ENCODE results near the gene ANKRD18B. TPM values are rescaled to one million over a fixed set of nuclear protein-coding genes. Genes with fewer than 3 reads are reported as not detected.
A peak's percentile ranks its signal among the peaks of the same experiment; 100 is the strongest.
"Not testable (repeated sequence)": the region's sequence is repeated elsewhere in the genome, so short reads cannot be mapped to it uniquely, and the experiment has no call there.

ANKRD18B gene
- total RNA-seq, 1 experiment from 2014 or later = 12.6 TPM

GRCh38 chr9:33533958-33534357 is 9.9 kb downstream of the ANKRD18B start:
- not testable (repeated sequence) for DNase-seq (ENCODE audit: low spot score)

GRCh38 chr9:33535541-33535940 is 11.5 kb downstream of the ANKRD18B start:
- no peak for DNase-seq (ENCODE audit: low spot score)

GRCh38 chr9:33543463-33543862 is 19.4 kb downstream of the ANKRD18B start:
- not testable (repeated sequence) for DNase-seq (ENCODE audit: low spot score)

GRCh38 chr9:33545715-33546114 is 21.7 kb downstream of the ANKRD18B start:
- not testable (repeated sequence) for DNase-seq (ENCODE audit: low spot score)

- DNase-seq (ENCODE audit: low spot score) = not testable (repeated sequence)
Measured at GRCh38 chr9:33548816-33549215, 24.8 kb downstream of the ANKRD18B start.

GRCh38 chr9:33549418-33549817 is 25.4 kb downstream of the ANKRD18B start:
- DNase-seq (ENCODE audit: low spot score) = not testable (repeated sequence)

- not testable (repeated sequence) for DNase-seq (ENCODE audit: low spot score)
Measured at GRCh38 chr9:33551183-33551582, 27.1 kb downstream of the ANKRD18B start.

- DNase-seq (ENCODE audit: low spot score) = not testable (repeated sequence)
Measured at GRCh38 chr9:33552315-33552725, 28.3 kb downstream of the ANKRD18B start.

GRCh38 chr9:33560217-33560616 is 36.2 kb downstream of the ANKRD18B start:
- DNase-seq (ENCODE audit: low spot score) = peak; percentile 11

- not testable (repeated sequence) for DNase-seq (ENCODE audit: low spot score)
Measured at GRCh38 chr9:33562196-33562595, 38.1 kb downstream of the ANKRD18B start.

GRCh38 chr9:33567776-33568175 is 43.7 kb downstream of the ANKRD18B start:
- DNase-seq (ENCODE audit: low spot score) = not testable (repeated sequence)

GRCh38 chr9:33577786-33578185 is 53.7 kb downstream of the ANKRD18B start:
- not testable (repeated sequence) for DNase-seq (ENCODE audit: low spot score)

- DNase-seq (ENCODE audit: low spot score) = not testable (repeated sequence)
Measured at GRCh38 chr9:33579996-33580395, 55.9 kb downstream of the ANKRD18B start.

- not testable (repeated sequence) for DNase-seq (ENCODE audit: low spot score)
Measured at GRCh38 chr9:33582686-33583085, 58.6 kb downstream of the ANKRD18B start.

GRCh38 chr9:33586128-33586527 is 62.1 kb downstream of the ANKRD18B start:
- not testable (repeated sequence) for DNase-seq (ENCODE audit: low spot score)

- DNase-seq (ENCODE audit: low spot score) = not testable (repeated sequence)
Measured at GRCh38 chr9:33587799-33588198, 63.7 kb downstream of the ANKRD18B start.

GRCh38 chr9:33588876-33589275 is 64.8 kb downstream of the ANKRD18B start:
- DNase-seq (ENCODE audit: low spot score) = not testable (repeated sequence)

- not testable (repeated sequence) for DNase-seq (ENCODE audit: low spot score)
Measured at GRCh38 chr9:33590857-33591256, 66.8 kb downstream of the ANKRD18B start.

GRCh38 chr9:33596974-33597373 is 72.9 kb downstream of the ANKRD18B start:
- DNase-seq (ENCODE audit: low spot score) = not testable (repeated sequence)

GRCh38 chr9:33597386-33597785 is 73.3 kb downstream of the ANKRD18B start:
- DNase-seq (ENCODE audit: low spot score) = not testable (repeated sequence)

- not testable (repeated sequence) for DNase-seq (ENCODE audit: low spot score)
Measured at GRCh38 chr9:33598796-33599379, 74.8 kb downstream of the ANKRD18B start.

GRCh38 chr9:33600911-33601310 is 76.9 kb downstream of the ANKRD18B start:
- DNase-seq (ENCODE audit: low spot score) = not testable (repeated sequence)

- DNase-seq (ENCODE audit: low spot score) = not testable (repeated sequence)
Measured at GRCh38 chr9:33604249-33604648, 80.2 kb downstream of the ANKRD18B start.

- peak; percentile 40 for DNase-seq (ENCODE audit: low spot score)
Measured at GRCh38 chr9:33604936-33605335, 80.9 kb downstream of the ANKRD18B start.
